NOMO-1 treated with dmso at 0.1 percent for 144 hours (cell line): ENCODE results near the gene PTGFRN.

Experiments
- DNase-seq: peaks from one replicate; lab custom pipeline; 2025; ENCODE audit not compliant: unreplicated experiment; lab: John Stamatoyannopoulos, UW

PTGFRN gene

GRCh38 chr1:116993286-116993685, 83.6 kb downstream of the PTGFRN start:
- no peak for DNase-seq

- DNase-seq: no peak
Measured at GRCh38 chr1:116994411-116994810, 84.7 kb downstream of the PTGFRN start.

- no peak for DNase-seq
Measured at GRCh38 chr1:116997066-116997465, 87.3 kb downstream of the PTGFRN start.

DNA sequence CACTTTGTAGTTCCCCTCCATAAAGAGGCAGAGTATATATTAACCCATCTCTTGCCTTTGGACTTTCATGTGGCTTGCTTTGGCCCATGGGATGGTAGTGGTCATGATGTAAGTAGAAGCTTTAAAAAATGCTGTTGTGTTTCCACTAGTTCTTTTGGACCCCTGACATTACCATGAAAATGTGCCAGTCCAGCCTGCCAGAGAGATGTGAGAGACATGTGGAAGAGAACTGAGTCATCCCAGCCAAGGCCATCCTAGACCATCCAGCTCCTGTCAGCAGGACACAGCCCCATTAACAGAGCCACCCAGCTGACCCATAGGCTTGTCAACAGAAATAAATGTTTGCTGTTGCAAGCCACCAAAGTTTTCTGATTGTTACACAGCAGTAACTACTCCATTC, 87.9 kb downstream of the PTGFRN start:
- no peak for DNase-seq

DNA sequence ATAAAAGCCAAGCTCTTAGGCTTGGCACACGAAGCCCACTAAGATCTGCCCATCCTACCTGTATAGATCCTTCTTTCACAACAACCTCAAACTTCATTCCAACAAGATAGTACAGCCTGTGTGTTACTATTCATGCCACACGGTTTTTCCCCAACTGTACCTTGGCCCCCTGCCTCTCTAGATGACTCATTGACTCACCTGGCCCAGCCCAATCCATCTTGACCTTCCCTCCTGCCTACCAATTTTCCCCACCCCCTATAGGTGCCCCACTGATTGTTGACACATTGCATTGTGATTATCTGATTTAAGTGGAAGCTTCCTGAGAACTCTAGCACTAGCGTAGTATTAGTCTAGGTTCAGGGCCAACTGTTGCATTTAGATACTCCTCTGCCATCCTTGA, 89.9 kb downstream of the PTGFRN start:
- DNase-seq: no peak

DNA sequence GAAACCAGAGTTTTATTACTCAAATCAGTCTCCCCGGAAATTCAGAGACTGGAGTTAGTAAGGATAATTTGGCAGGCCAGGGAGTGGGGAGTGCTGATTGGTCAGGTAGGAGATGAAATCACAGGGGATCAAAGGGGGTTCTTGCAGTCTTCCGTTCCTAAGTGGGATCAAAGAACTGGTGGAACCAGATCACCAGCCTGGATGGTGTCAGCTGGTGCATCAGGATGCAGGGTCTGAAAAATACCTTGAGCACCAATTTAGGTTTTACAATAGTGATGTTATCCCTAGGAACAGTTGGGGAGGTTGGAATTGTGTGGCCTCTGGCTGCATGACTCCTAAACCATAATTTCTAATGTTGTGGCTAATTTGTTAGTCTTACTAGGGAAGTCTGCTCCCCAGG, 90.4 kb downstream of the PTGFRN start:
- DNase-seq: no peak

GRCh38 chr1:117001254-117001927, 91.7 kb downstream of the PTGFRN start, which contains the start of gene CD101:
CD101 (plus strand) TSS chr1:117001760; CDS start chr1:117001818, 58 bp downstream.
- peak; percentile 35 for DNase-seq

DNA sequence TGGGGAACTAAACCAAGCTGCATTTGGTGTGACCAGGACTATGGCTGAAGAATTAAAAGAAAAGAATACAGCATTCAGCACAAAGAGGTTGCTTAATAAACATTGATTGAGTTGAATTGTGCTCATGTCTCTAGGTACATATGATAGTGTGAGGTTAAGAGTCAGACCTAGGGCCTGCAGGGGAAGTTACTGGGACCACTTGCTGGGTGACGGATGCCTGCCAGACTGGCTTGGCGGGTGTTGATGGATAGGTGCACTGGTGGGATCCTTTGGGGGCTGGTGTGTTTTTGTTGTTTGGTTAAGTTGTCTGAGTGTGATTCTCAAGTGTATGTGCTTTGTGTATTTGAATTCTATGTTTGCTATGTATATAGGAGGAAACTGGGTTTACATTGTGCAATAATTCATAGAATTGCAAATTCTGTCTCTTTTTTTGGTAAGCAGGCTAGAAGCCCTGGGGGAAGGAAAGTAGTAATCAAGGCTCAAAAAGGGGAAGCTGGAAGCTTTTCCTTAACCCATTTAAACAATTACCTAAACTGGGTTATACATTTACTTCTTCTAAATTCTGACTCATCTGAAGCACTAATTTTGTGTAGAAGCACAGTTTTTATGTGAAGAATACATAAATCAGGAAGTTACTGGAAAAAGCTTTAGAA, 93.6 kb downstream of the PTGFRN start:
- peak; percentile 88 for DNase-seq

- no peak for DNase-seq
Measured at GRCh38 chr1:117007719-117008013, 98.0 kb downstream of the PTGFRN start.

- DNase-seq: no peak
Measured at GRCh38 chr1:117008656-117009055, 98.9 kb downstream of the PTGFRN start.

DNA sequence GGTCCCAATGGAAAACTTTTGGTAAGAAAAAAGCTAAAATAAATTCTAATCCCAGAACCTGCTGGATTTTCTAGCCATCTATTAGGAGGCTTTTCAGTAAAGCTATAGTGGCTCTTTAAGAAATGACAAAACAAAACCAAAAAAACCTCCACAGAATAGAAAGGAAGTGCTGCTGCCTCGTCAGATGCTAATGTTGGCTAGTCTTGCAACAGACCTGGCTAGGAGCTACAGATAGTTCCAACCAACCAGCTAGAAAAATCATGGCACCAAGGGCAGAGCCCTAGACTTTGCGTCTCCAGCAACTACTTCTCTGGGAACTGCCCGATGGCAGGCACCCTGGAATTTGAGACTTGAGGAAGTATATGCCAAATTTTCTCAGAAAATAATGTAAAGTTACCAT, 99.4 kb downstream of the PTGFRN start:
- peak; percentile 61 for DNase-seq

- no peak for DNase-seq
Measured at GRCh38 chr1:117010310-117010969, 100.7 kb downstream of the PTGFRN start.

- no peak for DNase-seq
Measured at GRCh38 chr1:117011334-117011733, 101.6 kb downstream of the PTGFRN start.

DNA sequence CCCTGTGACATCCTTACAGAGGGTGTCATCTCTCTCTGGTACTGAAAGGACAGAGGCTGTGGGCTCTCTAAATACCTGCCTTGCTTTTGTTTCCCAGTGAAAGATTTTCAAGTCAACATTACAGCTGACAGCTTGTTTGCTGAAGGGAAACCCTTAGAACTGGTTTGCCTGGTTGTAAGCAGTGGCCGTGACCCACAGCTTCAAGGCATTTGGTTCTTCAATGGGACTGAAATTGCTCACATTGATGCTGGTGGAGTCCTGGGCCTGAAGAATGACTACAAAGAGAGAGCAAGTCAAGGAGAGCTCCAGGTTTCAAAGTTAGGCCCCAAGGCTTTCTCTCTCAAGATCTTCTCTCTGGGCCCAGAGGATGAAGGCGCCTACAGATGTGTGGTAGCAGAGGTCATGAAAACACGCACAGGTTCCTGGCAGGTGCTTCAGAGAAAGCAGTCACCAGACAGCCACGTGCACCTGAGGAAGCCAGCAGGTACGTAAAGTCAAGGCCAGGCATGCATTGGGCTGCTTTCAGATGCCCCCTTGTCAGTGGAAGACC, 103.7 kb downstream of the PTGFRN start:
- DNase-seq: no peak

GRCh38 chr1:117014209-117014608, 104.5 kb downstream of the PTGFRN start:
- no peak for DNase-seq

- DNase-seq: no peak
Measured at GRCh38 chr1:117015724-117016123, 106.0 kb downstream of the PTGFRN start.

GRCh38 chr1:117017062-117017461, 107.3 kb downstream of the PTGFRN start:
- no peak for DNase-seq

DNA sequence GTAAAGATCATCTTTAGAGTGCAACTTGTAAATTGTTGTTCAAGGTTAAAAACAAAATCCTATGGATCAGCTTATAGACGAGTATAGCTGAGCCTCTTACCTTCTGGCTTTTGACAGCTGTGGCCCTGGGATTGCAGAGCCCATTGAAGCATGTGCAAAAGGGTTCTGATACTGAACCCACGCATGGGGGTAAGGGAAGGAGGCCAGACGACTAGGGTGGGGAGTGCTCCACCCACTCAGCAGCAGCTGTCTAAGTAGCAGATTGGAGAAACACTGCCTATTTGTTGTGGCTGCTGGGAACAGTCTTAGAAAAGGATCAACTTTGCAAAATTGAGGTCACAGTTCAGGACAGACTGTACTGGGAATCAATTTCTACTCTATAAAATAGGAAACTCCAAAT, 107.9 kb downstream of the PTGFRN start:
- no peak for DNase-seq

DNA sequence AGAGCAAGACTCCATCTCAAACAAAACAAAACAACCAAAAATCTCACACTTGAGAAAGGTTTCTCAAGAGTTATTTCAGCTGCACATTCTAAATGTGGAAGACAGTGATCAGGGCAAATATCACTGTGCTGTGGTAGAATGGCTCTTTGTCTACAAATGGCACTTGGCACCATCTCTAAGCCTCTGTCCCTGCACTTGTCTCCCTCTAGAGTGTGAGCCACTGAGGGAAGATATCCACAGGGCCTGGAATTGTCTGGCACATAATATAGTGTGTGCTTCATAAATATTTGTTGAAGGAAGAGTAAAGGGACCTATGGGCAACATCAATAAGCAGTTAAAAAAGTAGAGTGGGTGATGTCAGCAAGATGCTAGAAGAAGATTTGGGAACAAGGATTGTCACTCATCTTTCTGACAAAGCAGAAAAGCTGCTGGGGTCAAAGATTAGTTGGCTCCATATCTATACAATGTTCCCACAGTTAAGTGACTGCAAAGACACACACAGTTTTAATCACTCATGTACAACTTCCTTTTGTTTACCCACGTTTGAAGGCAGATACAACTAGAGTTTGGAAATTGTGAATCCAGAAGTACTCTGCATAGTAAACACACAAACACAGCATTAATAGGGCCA, 110.9 kb downstream of the PTGFRN start:
- no peak for DNase-seq

DNA sequence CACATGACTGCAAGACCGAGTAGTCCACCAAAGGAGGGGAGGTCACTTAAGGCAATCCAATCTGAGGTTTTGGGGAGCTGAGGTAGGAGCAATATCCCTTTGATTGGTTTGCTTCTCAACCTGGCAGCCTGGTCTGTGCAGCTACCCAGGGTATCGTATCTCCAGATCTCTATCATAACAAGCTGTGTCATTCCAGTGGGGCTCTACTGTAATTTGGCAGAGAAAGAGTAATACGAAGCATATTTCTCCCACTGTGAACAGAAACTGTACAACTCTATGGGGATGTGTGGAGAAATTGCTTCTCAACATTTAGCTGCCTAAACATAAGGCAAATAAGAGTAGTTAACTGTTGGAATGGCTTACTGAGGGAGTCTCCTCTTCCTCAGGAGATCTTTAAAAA, 112.4 kb downstream of the PTGFRN start:
- DNase-seq: no peak

DNA sequence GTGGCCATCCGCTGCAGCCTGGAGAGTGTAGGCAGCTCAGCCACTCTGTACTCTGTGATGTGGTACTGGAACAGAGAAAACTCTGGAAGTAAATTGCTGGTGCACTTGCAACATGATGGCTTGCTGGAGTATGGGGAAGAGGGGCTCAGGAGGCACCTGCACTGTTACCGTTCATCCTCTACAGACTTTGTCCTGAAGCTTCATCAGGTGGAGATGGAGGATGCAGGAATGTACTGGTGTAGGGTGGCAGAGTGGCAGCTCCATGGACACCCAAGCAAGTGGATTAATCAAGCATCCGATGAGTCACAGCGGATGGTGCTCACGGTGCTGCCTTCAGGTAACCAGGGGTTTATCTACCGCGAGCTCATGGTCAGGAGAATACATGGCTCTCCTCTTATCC, 115.9 kb downstream of the PTGFRN start:
- no peak for DNase-seq

- no peak for DNase-seq
Measured at GRCh38 chr1:117026361-117026760, 116.6 kb downstream of the PTGFRN start.
